ENCODE data around the gene MYT1. TPM values are rescaled to one million over a fixed set of nuclear protein-coding genes. Genes with fewer than 3 reads are reported as not detected.

The MYT1 gene
- total RNA-seq, 1 donor from 2014 or later: not detected

- Histone ChIP-seq H3K36me3 (no peaks in the 10 kb centered on the region), H3K4me1 (peaks cover 53% of the 10 kb centered on the region), H3K4me3 (no peak overlapping the region), H3K27ac (no peak overlapping the region), H3K27me3 (no peaks in the 10 kb centered on the region), H3K9me3 (no peaks in the 10 kb centered on the region)
- TF ChIP-seq, protein P1, sequence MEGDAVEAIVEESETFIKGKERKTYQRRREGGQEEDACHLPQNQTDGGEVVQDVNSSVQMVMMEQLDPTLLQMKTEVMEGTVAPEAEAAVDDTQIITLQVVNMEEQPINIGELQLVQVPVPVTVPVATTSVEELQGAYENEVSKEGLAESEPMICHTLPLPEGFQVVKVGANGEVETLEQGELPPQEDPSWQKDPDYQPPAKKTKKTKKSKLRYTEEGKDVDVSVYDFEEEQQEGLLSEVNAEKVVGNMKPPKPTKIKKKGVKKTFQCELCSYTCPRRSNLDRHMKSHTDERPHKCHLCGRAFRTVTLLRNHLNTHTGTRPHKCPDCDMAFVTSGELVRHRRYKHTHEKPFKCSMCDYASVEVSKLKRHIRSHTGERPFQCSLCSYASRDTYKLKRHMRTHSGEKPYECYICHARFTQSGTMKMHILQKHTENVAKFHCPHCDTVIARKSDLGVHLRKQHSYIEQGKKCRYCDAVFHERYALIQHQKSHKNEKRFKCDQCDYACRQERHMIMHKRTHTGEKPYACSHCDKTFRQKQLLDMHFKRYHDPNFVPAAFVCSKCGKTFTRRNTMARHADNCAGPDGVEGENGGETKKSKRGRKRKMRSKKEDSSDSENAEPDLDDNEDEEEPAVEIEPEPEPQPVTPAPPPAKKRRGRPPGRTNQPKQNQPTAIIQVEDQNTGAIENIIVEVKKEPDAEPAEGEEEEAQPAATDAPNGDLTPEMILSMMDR (IDR thresholded peaks at IDR 0.05): no peak
- no peak for TF ChIP-seq POLR2A (IDR thresholded peaks at IDR 0.05)
- TF ChIP-seq POLR2AphosphoS5 (IDR thresholded peaks at IDR 0.05; ENCODE audit: insufficient read depth in 1 of 2, low read depth in 1 of 2): no peak
- intact Hi-C loops (cut with DNase I): no loop called here
- no peak for DNase-seq (ENCODE audit: extremely low spot score in 2 of 2)
These were observed 96.0 kb downstream of the MYT1 start for GRCh38 chr20:64260239-64260638.

DNA sequence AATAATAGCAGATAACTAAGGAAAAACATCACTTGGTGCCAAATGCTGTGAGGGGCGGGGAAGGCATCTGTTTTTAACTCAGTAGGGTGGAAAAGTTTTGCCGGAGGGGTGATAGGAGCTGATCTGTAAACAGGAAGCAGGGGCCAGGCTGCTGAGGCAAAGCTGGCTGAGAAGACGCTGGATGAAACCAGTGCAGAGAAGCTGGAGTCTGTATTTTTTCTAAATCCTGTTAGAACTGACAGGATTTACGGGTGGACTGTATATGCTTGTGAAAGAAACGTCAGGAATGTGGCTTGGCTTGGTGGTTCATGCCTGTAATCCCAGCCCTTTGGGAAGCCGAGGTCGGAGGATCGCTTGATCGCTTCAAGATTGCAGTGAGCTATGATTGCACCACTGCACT lies 96.9 kb downstream of the MYT1 start:
- Histone ChIP-seq H3K4me3 (no peak overlapping the region), H3K4me1 (peaks cover 53% of the 10 kb centered on the region), H3K9me3 (no peaks in the 10 kb centered on the region), H3K27ac (peak overlapping the region; percentile 53), H3K36me3 (no peaks in the 10 kb centered on the region), H3K27me3 (no peaks in the 10 kb centered on the region)
- TF ChIP-seq, protein P1 (IDR thresholded peaks at IDR 0.05): no peak
- TF ChIP-seq POLR2AphosphoS5 (IDR thresholded peaks at IDR 0.05; ENCODE audit: insufficient read depth in 1 of 2, low read depth in 1 of 2) (no peak), POLR2A (IDR thresholded peaks at IDR 0.05) (no peak)
- intact Hi-C loops (cut with DNase I): no loop called here
- no peak for DNase-seq (ENCODE audit: extremely low spot score in 2 of 2)

- TF ChIP-seq, protein P1 (IDR thresholded peaks at IDR 0.05): no peak
- no peak for TF ChIP-seq POLR2AphosphoS5 (IDR thresholded peaks at IDR 0.05; ENCODE audit: insufficient read depth in 1 of 2, low read depth in 1 of 2)
- TF ChIP-seq POLR2A (IDR thresholded peaks at IDR 0.05): no peak
- H3K4me3 ChIP-seq: no peak overlapping the region
- peaks cover 0 to 8% of the 10 kb centered on the region in 2 donors for H3K36me3 ChIP-seq
- DNase-seq (ENCODE audit: extremely low spot score in 2 of 2): no peak
- H3K4me1 ChIP-seq: peaks cover 23% of the 10 kb centered on the region
- no peaks in the 10 kb centered on the region for H3K27me3 ChIP-seq
- no peak overlapping the region for H3K27ac ChIP-seq
- intact Hi-C loops (cut with DNase I): no loop called here
- no peaks in the 10 kb centered on the region for H3K9me3 ChIP-seq
These were observed 99.8 kb downstream of the MYT1 start for GRCh38 chr20:64264091-64264490.

DNA sequence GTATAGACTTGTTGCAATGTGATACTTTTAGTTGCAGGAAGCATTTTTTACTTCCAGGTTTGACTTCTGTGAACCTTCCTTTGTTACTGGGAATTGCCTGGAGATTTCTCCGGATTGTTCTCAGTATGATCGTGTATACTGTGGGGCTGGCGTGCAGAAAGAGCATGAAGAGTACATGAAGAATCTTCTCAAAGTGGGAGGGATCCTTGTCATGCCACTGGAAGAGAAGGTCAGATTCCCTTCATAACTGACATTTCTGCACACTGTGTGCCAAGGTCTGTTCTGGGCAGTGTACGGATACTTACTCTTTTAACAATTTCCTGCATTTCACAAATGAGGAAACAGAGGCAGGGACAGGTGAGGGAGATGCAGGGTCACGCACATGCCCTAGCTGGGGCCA lies 100.9 kb downstream of the MYT1 start:
- DNase-seq (ENCODE audit: extremely low spot score in 2 of 2): no peak
- TF ChIP-seq POLR2AphosphoS5 (IDR thresholded peaks at IDR 0.05; ENCODE audit: insufficient read depth in 1 of 2, low read depth in 1 of 2): no peak
- TF ChIP-seq, protein P1 (IDR thresholded peaks at IDR 0.05): no peak
- Histone ChIP-seq H3K36me3 (peaks cover 0 to 8% of the 10 kb centered on the region in 2 donors), H3K9me3 (no peaks in the 10 kb centered on the region), H3K4me3 (no peak overlapping the region), H3K4me1 (peaks cover 22% of the 10 kb centered on the region), H3K27ac (no peak overlapping the region), H3K27me3 (no peaks in the 10 kb centered on the region)
- intact Hi-C loops (cut with DNase I): no loop called here

DNA sequence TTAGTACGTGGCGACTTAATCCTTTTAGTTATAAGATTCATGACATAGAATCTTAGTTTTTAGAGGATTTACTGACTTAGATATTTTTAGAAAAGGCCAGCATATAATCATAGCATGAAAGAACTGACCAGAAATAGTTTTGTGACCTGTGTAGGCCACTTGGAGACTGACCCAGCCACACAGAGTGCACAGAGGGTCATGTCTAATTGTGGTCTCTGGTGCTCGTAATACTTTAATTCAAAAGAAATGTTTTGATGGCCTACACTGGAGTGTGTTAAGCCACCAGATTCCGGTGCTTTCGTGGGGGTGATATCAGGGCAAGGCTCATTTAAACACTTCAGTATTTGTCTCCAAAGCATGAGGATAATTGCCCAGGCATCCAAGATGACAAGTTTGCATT lies 102.7 kb downstream of the MYT1 start:
- no peak overlapping the region for H3K27ac ChIP-seq
- intact Hi-C loops (cut with DNase I): no loop called here
- TF ChIP-seq, protein P1 (IDR thresholded peaks at IDR 0.05): no peak
- no peak for TF ChIP-seq POLR2A (IDR thresholded peaks at IDR 0.05)
- TF ChIP-seq POLR2AphosphoS5 (IDR thresholded peaks at IDR 0.05; ENCODE audit: insufficient read depth in 1 of 2, low read depth in 1 of 2): no peak
- no peak overlapping the region for H3K4me3 ChIP-seq
- peaks cover 9% of the 10 kb centered on the region for H3K4me1 ChIP-seq
- no peaks in the 10 kb centered on the region for H3K9me3 ChIP-seq
- no peak for DNase-seq (ENCODE audit: extremely low spot score in 2 of 2)
- peaks cover 0 to 8% of the 10 kb centered on the region in 2 donors for H3K36me3 ChIP-seq
- no peaks in the 10 kb centered on the region for H3K27me3 ChIP-seq
